K562 (cell line): ENCODE results near the gene PFKP. TPM values are rescaled to one million over a fixed set of nuclear protein-coding genes. Genes with fewer than 3 reads are reported as not detected.

ENCODE experiments used
- CTBP1 ChIP-seq: fragments of 450-650 bp; IDR thresholded peaks from 2 replicates; pipeline ENCODE4 v1.6.1; 2016; ENCODE audit warnings: borderline replicate concordance
- EP400 ChIP-seq: fragments of 450-650 bp; IDR thresholded peaks from 2 replicates; pipeline ENCODE4 v1.6.1; 2017; ENCODE audit warnings: antibody characterized with exemption, mild to moderate bottlenecking, moderate library complexity
- ESRRA ChIP-seq: fragments of 450-650 bp; IDR thresholded peaks from 2 replicates; pipeline ENCODE4 v1.6.1; 2014; ENCODE audit warnings: low read depth, mild to moderate bottlenecking, moderate library complexity, borderline replicate concordance
- ETV1 ChIP-seq: fragments of 450-650 bp; conservative IDR thresholded peaks from 2 replicates; pipeline ENCODE4 v1.6.1; 2016; ENCODE audit warnings: missing genetic modification characterization, control low read depth, low read depth, missing compliant biosample characterization
- FOXM1 ChIP-seq, 2 experiments: fragments of 450-650 bp in 1 of 2; sonication (generic) in 1 of 2; formaldehyde crosslinking in 1 of 2; IDR thresholded peaks; 2 replicates each; pipeline versions ENCODE4 v1.6.1 to v1.9.0; 2017 to 2022; ENCODE audit warnings: low read depth in 2 of 2, mild to moderate bottlenecking in 2 of 2, missing genetic modification reagents in 1 of 2, moderate library complexity in 1 of 2
- KDM4B ChIP-seq, 2 experiments: fragments of 450-650 bp in 1 of 2; sonication (generic) in 1 of 2; IDR thresholded peaks; 2 replicates each; pipeline ENCODE4 v1.6.1; 2016 to 2017; ENCODE audit warnings: borderline replicate concordance in 2 of 2, antibody characterized with exemption in 1 of 2, low read depth in 1 of 2, mild to moderate bottlenecking in 1 of 2
- KDM5B ChIP-seq: fragments of 200-600 bp; sonication (generic); IDR thresholded peaks from 2 replicates; pipeline ENCODE4 v1.6.1; 2012; ENCODE audit warnings: low read depth, mild to moderate bottlenecking, moderate library complexity, low read length, control low read depth, inconsistent platforms; ENCODE audit not compliant: insufficient replicate concordance
- MAX ChIP-seq: sonication (generic); formaldehyde crosslinking; IDR thresholded peaks from 2 replicates; pipeline ENCODE4 v1.9.0; 2022; ENCODE audit warnings: mild to moderate bottlenecking, missing genetic modification reagents
- MYC ChIP-seq, 2 experiments: fragments of 250-450 bp in 1 of 2; sonication (Bioruptor Pico) in 1 of 2; IDR thresholded peaks; 2 replicates each; pipeline versions ENCODE4 v1.5.1 to v1.6.1; 2012 to 2021; ENCODE audit warnings: low read depth in 2 of 2, borderline replicate concordance in 1 of 2, improper control_type of control experiment in 1 of 2, low read length in 1 of 2, mild to moderate bottlenecking in 1 of 2, moderate library complexity in 1 of 2
- NFATC3 ChIP-seq: fragments of 450-650 bp; IDR thresholded peaks from 2 replicates; pipeline ENCODE4 v1.6.1; 2017; ENCODE audit warnings: mild to moderate bottlenecking
- POLR2G ChIP-seq: fragments of 200-400 bp; formaldehyde crosslinking; IDR thresholded peaks from 2 replicates; pipeline ENCODE4 v1.6.1; 2017; ENCODE audit warnings: low read depth, mild to moderate bottlenecking, antibody characterized with exemption, low read length, moderate library complexity
- RAD21 ChIP-seq, 2 experiments: fragments of 250-450 bp in 1 of 2; fragments of 450-650 bp in 1 of 2; sonication (Bioruptor Pico) in 1 of 2; formaldehyde crosslinking in 1 of 2; IDR thresholded peaks in 1 of 2; conservative IDR thresholded peaks in 1 of 2; 2 replicates each; pipeline versions ENCODE4 v1.4.0 to v1.8.0; 2020 to 2022; ENCODE audit warnings: mild to moderate bottlenecking in 2 of 2, moderate library complexity in 1 of 2
- RBM15 ChIP-seq: fragments of 200-400 bp; formaldehyde crosslinking; IDR thresholded peaks from 2 replicates; pipeline ENCODE4 v1.6.1; 2018; ENCODE audit warnings: mild to moderate bottlenecking, low read length, moderate library complexity; ENCODE audit not compliant: insufficient read depth
- SAFB ChIP-seq: fragments of 200-400 bp; formaldehyde crosslinking; IDR thresholded peaks from 2 replicates; pipeline ENCODE4 v1.6.1; 2017; ENCODE audit warnings: low read depth, low read length, borderline replicate concordance
- TAF7 ChIP-seq: fragments of 450-650 bp; IDR thresholded peaks from 2 replicates; pipeline ENCODE4 v1.6.1; 2016; ENCODE audit warnings: missing genetic modification characterization, missing compliant biosample characterization
- TEAD1 ChIP-seq, 2 experiments: fragments of 450-650 bp in 1 of 2; sonication (generic) in 1 of 2; formaldehyde crosslinking; IDR thresholded peaks; 2 replicates each; pipeline versions ENCODE4 v1.4.0 to v1.8.0; 2020 to 2022; ENCODE audit warnings: mild to moderate bottlenecking in 2 of 2, missing genetic modification reagents in 1 of 2
- ZBTB7A ChIP-seq: IDR thresholded peaks from 2 replicates; pipeline ENCODE4 v1.6.1; 2011; ENCODE audit warnings: low read depth, mild to moderate bottlenecking, low read length, moderate library complexity, borderline replicate concordance; ENCODE audit not compliant: control insufficient read depth
- ZBTB8A ChIP-seq: fragments of 450-650 bp; IDR thresholded peaks from 2 replicates; pipeline ENCODE4 v1.6.1; 2018; ENCODE audit warnings: mild to moderate bottlenecking, moderate library complexity; ENCODE audit not compliant: partially characterized antibody
- ZNF165 ChIP-seq: fragments of 250-450 bp; sonication (Bioruptor Pico); IDR thresholded peaks from 2 replicates; pipeline ENCODE4 v1.4.0; 2020; ENCODE audit warnings: borderline replicate concordance
- polyA plus RNA-seq, 8 experiments: library from polyadenylated mRNA; depleted of rRNA in 4 of 8; stranded (reverse) in 5 of 8; unstranded in 3 of 8; fragments of >200 nt; fragmentation: Nextera tagmentation in 2 of 8; fragmentation: Illumina TruSeq in 1 of 8; extraction: Ambion mirVana in 2 of 8; extraction: Trizol in 1 of 8; gene quantifications; 2 replicates each; pipeline versions ENCODE4 v1.2.1 to v1.2.3, GENCODE V29; 2011 to 2014; ENCODE audit warnings: inconsistent platforms in 1 of 8, missing spikeins in 1 of 8
- total RNA-seq, 7 experiments: library from RNA; depleted of rRNA in 6 of 7; stranded (reverse); fragments of >200 nt in 6 of 7; fragmentation: Illumina TruSeq in 2 of 7; extraction: Trizol in 2 of 7; gene quantifications; 2 replicates each; pipeline versions ENCODE4 v1.2.1 to v1.2.3, GENCODE V29; 2011 to 2021; ENCODE audit warnings: low replicate concordance in 1 of 7
- TF ChIP-seq, protein P1 (sequence below): sonication (generic); formaldehyde crosslinking; IDR thresholded peaks from 2 replicates; pipeline ENCODE4 v1.5.0; 2020; ENCODE audit warnings: missing genetic modification reagents
- TF ChIP-seq, protein P2 (sequence below), 3 experiments: fragments of 200-800 bp in 1 of 3; sonication (Bioruptor generic) in 1 of 3; sonication (generic) in 1 of 3; formaldehyde crosslinking in 1 of 3; IDR thresholded peaks; 2 replicates each; pipeline versions ENCODE4 v1.6.1 to v1.8.0; 2016 to 2022; ENCODE audit warnings: mild to moderate bottlenecking in 2 of 3, missing compliant biosample characterization in 2 of 3, missing genetic modification characterization in 2 of 3, missing genetic modification reagents in 1 of 3

The PFKP gene
- total and polyA plus RNA-seq, 9 of the 15 experiments (the other 6 are each of a cell fraction or from before 2014, with no cell fraction given), result 23.5 to 116 (median 62.1) TPM

- TF ChIP-seq ZBTB8A, result no peak
- peak; percentile 88 for TF ChIP-seq ESRRA
- TF ChIP-seq, protein P1, sequence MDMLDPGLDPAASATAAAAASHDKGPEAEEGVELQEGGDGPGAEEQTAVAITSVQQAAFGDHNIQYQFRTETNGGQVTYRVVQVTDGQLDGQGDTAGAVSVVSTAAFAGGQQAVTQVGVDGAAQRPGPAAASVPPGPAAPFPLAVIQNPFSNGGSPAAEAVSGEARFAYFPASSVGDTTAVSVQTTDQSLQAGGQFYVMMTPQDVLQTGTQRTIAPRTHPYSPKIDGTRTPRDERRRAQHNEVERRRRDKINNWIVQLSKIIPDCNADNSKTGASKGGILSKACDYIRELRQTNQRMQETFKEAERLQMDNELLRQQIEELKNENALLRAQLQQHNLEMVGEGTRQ, result 0 out of 2 replicates have a peak, but pooled peaks have one; percentile 0
- TF ChIP-seq TEAD1 (CRISPR knock-in tag; IDR thresholded peaks at IDR 0.05), result 0 out of 4 replicates have a peak, but pooled peaks of 1 of the 2 experiments have one; percentile 44
- no peak for TF ChIP-seq TAF7 (tag)
- no peak for TF ChIP-seq ZNF165
- no peak for TF ChIP-seq RBM15
- peak; percentile 80 for TF ChIP-seq MAX (CRISPR knock-in tag)
- peak; percentile 80 for TF ChIP-seq POLR2G
- TF ChIP-seq KDM5B, result peak; percentile 74
- TF ChIP-seq CTBP1, result peak; percentile 47; the same call in 1 of the 2 replicates
- TF ChIP-seq SAFB, result peak; percentile 25; the same call in 1 of the 2 replicates
- peak; percentile 48; the same call in 1 of the 2 replicates for TF ChIP-seq ZBTB7A
- peak; percentile 76 for TF ChIP-seq EP400
- TF ChIP-seq MYC (IDR thresholded peaks at IDR 0.05; ENCODE audit: low read depth, low read length), result peak; percentile 80
- TF ChIP-seq MYC (CRISPR knock-in tag; IDR thresholded peaks at IDR 0.05; ENCODE audit: borderline replicate concordance, low read depth), result peak; percentile 74; the same call in 1 of the 2 replicates
- no peak for TF ChIP-seq KDM4B (IDR thresholded peaks at IDR 0.05; ENCODE audit: borderline replicate concordance in 2 of 2, low read depth in 1 of 2)
- TF ChIP-seq, protein P2, sequence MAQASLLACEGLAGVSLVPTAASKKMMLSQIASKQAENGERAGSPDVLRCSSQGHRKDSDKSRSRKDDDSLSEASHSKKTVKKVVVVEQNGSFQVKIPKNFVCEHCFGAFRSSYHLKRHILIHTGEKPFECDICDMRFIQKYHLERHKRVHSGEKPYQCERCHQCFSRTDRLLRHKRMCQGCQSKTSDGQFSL (CRISPR knock-in tag; IDR thresholded peaks at IDR 0.05), result no peak
- TF ChIP-seq, protein P2 (tag; IDR thresholded peaks at IDR 0.05), result peak in 1 of 2 experiments; percentile 14; a peak in 1 of 4 replicates
- peak; percentile 47 for TF ChIP-seq ETV1 (tag)
- peak in 1 of 2 experiments; percentile 48; a peak in 2 of 4 replicates for TF ChIP-seq RAD21 (CRISPR knock-in tag; conservative IDR thresholded peaks at IDR 0.05 in 1 of 2, IDR thresholded peaks at IDR 0.05 in 1 of 2)
- no peak for TF ChIP-seq FOXM1 (IDR thresholded peaks at IDR 0.05; ENCODE audit: low read depth)
- TF ChIP-seq FOXM1 (CRISPR knock-in tag; IDR thresholded peaks at IDR 0.05; ENCODE audit: low read depth), result peak; percentile 34; the same call in 1 of the 2 replicates
- TF ChIP-seq NFATC3, result no peak
These were observed 1.0 kb downstream of the PFKP start (continued) for GRCh38 chr10:3068201-3068967.
